Fibroblast of lung (primary cell): ENCODE data around the gene PRLR.

Experiments
- EZH2 ChIP-seq: IDR thresholded peaks from 2 replicates; pipeline ENCODE4 v1.5.1; 2012; ENCODE audit warnings: low read length, control low read depth, mild to moderate bottlenecking; ENCODE audit errors: missing control alignments
- TF ChIP-seq, protein P1 (sequence below), 2 donors: IDR thresholded peaks in 1 of 2; conservative IDR thresholded peaks in 1 of 2; 1 replicate in 1 of 2; 2 replicates in 1 of 2; pipeline ENCODE4 v1.5.1; 2011 to 2012; ENCODE audit warnings: low read length in 2 of 2, control low read depth in 1 of 2, inconsistent platforms in 1 of 2, low read depth in 1 of 2, mild to moderate bottlenecking in 1 of 2

DNA sequence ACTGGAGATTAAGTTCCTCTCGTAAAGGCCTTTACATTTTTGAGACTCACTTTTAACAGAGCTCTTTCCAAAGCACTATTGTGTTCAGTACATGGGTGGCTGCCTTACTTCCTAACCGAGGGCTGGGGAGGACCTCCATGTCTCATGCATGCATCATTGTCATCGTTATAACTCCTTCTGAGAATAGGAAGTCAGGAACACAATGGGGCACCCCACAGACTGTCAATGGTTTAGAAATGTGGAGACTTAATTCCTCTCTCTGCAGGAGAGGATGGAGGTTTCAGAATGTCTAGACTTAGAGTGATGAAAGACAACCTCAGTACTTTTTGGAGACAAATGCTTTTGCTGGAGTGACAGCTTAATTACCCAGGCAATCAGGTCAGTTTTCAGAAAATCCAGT lies 83.9 kb downstream of the PRLR start:
- TF ChIP-seq, protein P1, sequence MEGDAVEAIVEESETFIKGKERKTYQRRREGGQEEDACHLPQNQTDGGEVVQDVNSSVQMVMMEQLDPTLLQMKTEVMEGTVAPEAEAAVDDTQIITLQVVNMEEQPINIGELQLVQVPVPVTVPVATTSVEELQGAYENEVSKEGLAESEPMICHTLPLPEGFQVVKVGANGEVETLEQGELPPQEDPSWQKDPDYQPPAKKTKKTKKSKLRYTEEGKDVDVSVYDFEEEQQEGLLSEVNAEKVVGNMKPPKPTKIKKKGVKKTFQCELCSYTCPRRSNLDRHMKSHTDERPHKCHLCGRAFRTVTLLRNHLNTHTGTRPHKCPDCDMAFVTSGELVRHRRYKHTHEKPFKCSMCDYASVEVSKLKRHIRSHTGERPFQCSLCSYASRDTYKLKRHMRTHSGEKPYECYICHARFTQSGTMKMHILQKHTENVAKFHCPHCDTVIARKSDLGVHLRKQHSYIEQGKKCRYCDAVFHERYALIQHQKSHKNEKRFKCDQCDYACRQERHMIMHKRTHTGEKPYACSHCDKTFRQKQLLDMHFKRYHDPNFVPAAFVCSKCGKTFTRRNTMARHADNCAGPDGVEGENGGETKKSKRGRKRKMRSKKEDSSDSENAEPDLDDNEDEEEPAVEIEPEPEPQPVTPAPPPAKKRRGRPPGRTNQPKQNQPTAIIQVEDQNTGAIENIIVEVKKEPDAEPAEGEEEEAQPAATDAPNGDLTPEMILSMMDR (conservative IDR thresholded peaks at IDR 0.05 in 1 of 2, IDR thresholded peaks at IDR 0.05 in 1 of 2; ENCODE audit: low read depth in 1 of 2, low read length in 2 of 2) = no peak
- no peak for TF ChIP-seq EZH2
